ENCODE measurements around the gene PDXK.
"Not testable (repeated sequence)": the region's sequence is repeated elsewhere in the genome, so short reads cannot be mapped to it uniquely, and the experiment has no call there.

PDXK gene

DNA sequence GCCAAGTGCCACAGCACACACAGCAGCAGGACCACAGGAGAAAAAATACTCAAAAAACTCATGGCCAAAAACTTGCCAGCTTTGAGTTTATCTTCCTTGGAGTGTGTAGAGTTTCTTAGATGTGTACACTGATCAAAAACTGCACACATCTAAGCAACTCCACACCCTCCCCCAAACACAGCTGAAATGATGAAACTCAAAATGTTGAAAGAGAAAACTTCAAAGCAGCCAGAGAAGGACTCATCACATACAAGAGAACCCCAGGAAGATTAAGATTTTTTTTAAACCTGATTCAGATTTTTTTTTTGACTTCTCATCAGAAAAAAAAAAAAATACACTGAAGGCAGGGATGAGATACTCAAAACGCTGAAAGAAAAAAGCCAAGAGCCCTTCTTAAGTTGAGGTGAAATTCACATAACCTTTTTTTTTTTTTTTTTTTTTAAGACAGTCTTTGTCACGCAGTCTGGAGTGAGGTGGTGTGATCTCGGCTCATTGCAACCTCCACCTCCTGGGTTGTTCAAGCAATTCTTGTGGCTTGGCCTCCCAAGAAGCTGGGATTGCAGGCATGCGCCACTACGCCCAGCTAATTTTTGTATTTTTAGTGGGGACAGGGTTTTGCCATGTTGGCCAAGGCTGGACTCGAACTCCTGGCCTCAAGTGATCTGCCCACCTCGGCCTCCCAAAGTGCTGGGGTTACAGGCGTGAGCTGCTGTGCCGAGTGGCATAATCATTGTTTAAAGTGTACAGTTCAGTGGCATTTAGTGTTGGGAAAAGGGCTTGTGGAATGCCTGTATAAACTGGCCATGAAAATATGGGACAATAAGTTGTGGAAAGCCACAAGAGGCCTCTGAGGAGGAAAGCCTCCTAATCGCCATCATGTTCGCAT is 20.9 kb upstream of the PDXK start:
- no peak for DNase-seq (ENCODE audit: low read depth in 3 of 3, low spot score in 1 of 3)

DNA sequence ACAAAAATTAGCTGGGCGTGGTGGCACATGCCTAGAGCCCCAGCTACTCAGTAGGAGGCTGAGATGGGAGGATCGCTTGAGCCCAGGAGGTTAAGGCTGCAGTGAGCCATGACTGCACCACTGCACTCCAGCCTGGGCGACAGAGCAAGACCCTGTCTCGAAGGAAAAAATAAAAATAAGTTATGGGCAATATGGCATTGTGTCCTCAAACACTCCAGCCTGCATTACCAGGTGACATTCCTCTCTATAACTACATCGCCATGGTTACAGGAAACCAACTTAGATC is 19.5 kb upstream of the PDXK start:
- DNase-seq (ENCODE audit: low read depth in 3 of 3, low spot score in 1 of 3) = not testable (repeated sequence)

DNA sequence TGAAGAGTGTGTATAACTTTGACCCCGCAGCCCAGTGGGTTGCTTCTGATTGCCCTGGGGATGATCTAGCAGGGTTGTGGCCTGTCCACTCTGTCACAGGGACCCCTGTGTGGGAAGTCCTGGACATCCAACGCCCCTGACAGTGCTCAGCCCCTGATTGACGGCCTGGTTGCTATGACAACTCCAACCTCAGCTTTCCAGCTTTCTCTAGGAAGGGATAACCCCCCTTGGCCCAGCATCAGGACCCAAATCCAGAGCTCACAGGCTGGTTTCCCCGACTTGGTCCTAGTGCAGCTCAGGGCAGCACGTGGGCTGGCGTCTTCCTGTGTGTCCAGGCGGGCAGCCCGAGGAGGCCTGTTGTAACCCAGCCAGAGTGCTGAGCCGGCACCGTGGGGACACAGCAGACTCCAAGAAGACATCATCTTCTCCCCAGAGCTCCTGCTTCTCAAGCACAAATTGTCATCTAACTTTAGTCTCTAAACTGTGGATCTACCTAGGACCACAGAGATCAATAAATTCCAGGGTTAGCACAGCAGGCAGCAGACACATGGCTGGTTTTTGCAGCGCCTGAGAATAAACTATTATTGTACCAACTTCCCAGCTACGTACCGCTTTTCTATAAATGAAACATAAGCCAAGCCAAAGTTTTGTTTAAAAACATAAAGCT is 18.9 kb upstream of the PDXK start:
- no peak for DNase-seq (ENCODE audit: low read depth in 3 of 3, low spot score in 1 of 3)

DNA sequence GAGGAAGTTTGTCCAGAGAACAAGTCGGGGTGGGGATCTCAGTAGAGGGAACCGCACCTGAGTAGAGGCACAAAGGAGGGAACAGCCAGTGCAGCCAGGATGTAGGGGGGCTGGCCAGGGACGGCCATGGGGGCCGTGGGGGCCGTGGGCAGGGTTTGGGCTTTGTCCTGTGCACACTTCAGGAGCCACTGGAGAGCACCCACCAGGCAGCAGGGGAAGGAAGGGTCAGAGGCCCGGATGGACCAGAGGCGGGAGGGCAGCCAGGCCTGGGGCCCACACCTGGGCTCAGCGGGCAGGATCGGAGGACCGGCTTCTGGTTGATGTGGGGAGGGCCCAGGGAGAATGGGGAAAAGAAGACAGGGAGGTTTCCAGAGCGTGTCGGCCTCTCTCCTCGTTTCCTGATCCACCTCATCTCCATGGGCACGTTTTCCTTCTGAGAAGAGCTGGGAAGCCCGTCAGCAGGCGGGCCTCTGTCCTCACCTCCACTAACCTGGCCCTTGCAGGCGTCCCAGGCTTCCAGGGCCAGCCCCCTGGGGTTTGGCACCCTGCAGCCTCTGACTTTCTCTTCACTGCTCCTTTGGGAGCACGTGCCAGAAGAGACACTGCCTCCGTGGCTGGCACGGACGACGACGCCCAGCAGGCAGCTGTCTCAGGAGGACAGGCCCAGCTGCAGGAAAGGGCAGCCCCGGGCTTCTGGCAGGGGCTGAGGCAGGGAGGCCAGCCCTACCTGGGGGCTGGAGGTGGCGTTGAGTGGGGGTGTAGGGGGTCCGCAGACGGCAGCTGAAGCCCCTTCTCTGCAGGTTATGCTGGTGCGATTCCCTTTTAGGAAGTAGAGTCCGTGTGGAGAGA is 16.8 kb upstream of the PDXK start:
- no peak for DNase-seq (ENCODE audit: low read depth in 3 of 3, low spot score in 1 of 3)

DNA sequence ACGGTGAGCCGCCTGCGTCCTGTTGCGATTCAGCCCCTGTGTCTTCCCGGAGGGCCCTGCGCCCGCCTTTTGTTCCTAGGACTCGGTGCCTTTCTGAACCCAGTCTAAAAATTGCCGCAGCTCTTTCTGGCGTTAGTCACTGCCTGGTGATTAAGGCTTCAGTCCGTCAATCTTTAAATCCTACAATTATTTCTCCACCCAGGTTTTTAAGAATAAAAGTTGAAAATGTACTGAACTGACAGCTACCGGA is 16.2 kb upstream of the PDXK start:
- DNase-seq (ENCODE audit: low read depth in 3 of 3, low spot score in 1 of 3) = no peak

DNA sequence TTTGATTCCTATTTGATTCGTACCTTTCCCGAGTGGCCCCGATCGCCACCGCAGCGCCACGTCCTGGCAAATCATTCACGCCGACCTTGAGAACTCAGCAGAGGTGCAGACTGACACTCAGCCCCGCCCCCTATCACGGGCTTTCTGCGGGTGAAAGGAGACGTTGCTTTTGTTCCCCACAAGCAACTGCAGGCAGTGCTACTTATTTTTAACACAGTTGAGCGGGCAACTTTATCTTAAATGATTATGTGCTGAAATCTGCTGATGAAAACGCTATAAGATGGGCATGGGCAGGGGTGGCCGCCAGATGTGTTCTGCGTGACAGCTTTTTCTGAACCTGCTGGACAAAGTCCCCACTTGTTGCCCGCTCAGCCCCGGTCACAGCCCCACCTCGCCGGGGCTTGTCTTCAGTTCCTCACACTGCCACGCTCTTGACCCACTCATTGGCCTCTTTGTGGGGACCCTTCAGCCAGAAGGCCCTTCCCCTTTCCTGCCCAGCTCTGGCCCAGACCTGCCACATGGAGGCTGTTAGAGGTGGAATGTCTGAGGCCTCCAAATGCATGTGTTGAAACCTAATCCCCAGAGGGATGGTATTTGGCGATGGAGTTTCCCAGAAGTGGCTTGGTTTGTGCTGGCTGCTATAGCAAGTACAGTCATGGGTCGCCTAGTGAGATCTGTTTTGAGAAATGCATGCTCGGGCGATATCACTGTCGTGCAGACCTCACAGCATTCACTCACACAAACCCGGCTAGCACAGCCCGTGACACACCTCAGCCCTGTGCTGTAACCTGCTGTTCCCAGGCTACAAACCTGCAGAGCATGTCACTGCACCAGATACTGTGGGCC is 15.7 kb upstream of the PDXK start:
- no peak for DNase-seq (ENCODE audit: low read depth in 3 of 3, low spot score in 1 of 3)

DNA sequence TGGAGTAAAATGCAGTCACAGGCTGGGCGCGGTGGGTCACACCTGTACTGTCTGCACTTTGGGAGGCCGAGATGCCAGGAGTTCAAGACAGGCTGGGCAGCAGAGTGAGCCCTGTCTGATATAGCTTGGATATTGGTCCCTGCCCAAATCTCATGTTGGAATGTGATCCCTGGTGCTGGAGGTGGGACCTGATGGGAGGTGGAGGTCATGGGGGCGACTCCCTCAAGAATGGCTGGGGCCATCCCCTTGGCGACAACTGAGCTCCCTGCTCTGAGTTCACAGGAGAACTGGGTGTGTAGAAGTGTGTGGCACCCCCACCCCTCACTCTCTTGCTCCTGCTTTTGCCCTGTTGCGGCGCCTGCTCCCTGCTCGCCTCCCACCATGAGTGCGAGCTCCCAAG is 11.5 kb upstream of the PDXK start:
- DNase-seq (ENCODE audit: low read depth in 3 of 3, low spot score in 1 of 3) = no peak

DNA sequence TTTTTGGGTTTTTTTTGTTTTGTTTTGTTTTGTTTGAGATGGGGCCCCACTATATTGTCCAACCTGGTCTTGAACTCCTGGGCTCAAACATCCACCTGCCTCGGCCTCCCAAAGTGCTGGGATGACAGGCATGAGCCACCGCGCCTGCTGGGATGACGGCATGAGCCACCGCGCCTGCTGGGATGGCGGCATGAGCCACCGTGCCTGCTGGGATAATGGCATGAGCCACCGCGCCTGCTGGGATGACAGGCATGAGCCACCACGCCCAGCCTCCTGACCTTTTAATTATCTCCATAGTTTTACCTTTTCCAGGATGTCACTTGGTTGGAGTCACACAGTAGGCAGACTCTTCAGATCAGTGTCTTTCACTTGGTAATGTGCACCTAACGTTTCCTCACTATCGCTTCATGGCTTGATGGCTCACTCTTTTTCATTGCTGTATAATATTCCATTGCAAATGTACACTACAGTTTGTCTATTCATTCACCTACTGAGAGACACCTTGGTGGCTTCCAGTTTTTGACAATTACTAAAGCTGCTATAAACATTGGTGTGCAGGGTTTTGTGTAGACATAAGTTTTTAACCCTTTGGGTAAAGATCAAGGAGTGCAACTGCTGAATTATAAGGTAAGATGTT is 10.1 kb upstream of the PDXK start:
- no peak for DNase-seq (ENCODE audit: low read depth in 3 of 3, low spot score in 1 of 3)

DNA sequence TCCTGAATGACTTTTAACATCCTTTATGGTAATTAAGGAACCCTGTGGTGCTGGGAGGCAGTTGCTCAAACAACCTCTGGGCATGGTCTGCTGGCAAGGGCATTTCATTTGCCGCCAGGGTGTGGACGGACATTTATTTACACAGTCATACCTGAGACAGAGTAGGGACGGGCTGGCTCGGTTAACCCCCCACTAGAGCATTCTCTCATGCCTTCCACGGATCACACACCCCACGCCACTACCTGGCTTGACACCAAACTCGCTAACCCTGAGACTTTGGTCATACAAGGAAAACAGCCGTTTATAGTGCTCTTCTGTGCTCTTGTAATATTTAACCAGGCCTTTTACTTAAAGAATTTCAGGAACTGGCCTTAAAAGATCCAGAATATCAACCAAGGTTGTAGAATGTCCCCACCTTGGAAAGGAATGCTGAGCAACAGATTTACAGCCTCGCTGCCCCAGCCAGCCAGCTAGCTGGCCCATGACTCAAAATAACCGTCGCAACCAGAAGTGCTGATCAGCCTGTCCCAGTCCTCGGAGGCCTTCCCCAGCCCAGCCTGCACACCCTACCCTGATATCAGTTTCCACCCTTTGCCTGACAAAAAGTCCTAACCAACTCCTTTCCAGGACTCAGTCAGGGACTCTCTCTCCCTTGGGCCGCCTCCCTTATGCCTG is 6.5 kb upstream of the PDXK start:
- no peak for DNase-seq (ENCODE audit: low read depth in 3 of 3, low spot score in 1 of 3)

DNA sequence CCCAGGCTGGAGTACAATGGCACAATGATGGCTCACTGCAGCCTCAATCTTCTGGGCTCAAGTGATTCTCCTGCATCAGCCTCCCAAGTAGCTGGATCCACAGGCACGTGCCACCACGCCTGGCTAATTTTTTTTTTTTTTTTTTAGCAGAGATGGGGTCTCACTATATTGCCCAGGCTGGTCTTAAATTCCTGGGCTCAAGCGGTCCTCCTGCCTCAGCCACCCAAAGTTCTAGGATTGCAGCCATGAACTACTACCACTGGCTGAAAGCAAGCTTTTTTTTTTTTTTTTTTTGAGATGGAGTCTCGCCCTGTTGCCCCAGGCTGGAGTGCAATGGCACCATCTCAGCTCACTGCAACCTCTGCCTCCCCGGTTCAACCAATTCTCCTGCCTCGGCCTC is 5.8 kb upstream of the PDXK start:
- DNase-seq (ENCODE audit: low read depth in 3 of 3, low spot score in 1 of 3) = not testable (repeated sequence)

DNA sequence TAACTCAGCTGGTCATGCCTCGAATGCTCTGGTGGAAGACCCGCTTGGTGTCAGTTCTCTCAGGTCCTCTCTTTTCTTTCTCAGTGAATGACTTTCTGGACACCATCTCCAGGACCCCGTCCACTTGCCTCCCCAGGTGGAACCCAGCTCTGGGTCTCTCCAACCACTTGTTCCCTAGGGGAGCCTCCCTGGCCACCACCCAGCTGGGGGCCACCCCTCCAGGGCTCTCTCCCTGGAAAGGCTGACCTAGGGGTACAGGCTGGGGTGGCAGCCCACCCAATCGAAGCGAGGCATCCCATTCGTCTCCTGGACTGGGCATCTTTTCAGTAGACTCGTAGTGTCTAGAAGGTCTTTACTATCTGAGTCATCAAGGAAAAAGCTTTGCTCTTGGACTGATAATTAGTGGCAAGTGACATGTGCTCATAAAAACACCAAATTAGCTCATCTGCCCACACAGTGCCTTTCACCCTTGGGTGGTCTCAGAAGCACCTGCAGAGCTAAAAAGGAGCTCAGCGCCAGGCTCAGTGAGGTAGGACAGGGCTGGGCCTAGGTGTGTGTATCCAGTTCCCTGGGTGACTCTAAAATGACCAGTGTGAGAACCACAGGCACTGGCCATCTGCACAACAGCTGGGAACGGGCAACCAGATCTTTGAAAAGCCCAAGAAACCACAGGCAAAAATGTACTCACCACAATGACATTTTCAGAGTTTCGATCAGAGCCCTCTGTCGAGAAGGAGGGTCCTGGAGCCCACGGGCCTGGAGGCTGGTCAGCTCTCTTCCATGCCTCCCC is 2.4 kb upstream of the PDXK start:
- DNase-seq (ENCODE audit: low read depth in 3 of 3, low spot score in 1 of 3) = no peak

DNA sequence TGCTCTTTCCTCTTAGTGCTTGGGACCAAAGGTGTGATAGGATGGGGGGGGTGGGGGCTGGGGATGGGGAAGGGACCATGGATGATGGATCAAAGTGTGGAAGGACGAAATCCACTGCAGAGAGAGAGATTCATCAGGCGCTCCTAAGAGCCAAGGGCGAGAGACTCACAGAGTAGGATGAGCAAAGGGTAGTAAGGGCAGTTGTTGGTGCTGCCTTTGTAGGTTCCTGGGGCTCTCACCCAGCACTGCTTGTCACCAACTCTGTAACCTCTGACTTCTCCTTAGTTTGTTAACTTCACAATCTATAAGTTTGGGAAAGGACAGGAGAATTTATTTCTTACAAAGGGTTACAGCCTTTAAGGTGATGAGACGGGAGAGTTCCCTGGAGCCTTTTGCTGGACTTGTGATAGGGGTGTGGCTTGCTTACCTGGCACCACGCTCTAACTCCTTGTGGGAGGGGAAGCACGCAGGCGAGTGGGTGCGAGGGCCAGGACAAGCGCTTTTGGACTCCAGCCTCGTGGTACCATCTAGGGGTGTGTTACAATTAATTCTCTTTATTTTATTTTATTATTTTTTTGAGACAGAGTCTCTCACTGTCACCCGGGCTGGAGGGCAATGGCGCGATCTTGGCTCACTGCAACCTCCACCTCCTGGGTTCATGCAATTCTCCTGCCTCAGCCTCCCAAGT is 1.6 kb upstream of the PDXK start:
- no peak for DNase-seq (ENCODE audit: low read depth in 3 of 3, low spot score in 1 of 3)

DNA sequence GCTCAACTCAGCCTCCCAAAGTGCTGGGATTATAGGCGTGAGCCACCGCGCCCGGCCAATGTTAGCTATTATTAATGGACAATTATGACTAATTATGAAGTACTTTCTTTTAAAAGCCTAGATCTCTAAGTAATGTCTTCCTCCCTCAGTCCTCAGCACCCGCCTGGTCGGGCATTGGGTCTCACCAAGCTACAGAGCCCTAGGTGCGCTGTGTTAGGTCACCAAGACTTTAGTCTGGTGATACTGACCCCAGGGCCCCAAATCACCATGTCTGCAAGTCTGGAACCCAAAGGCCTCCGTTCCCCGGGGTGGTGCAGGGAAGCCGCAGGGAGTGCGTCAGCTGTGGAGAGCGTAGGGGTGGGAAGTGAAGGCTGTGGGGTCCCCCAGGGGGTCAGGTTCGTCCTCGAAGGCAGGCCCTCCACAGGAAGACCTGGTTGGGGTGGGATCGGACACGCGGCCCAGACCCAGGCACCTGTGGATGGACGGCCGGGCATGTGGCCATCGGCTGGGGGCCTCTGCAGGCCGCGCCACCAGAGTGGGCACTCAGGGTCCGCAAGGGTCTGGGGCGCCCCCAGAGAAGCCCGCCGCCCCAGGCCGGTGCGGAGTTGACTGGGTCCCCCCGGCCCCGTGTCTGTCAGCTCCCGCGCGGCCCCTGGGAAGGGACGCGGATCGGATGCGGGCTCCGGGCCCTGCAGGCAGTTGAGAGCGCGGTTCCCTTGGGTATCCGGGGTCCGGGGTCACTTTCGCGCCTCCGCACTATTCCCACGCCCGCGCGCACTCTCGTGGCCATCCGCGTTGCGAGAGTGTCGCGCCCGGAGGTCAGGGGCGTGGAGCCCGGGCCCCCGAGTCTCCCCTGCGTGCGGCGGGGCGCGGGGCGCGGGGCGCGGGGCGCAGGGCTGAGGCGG is 710 bp upstream of the PDXK start:
- no peak for DNase-seq (ENCODE audit: low read depth in 3 of 3, low spot score in 1 of 3)

DNA sequence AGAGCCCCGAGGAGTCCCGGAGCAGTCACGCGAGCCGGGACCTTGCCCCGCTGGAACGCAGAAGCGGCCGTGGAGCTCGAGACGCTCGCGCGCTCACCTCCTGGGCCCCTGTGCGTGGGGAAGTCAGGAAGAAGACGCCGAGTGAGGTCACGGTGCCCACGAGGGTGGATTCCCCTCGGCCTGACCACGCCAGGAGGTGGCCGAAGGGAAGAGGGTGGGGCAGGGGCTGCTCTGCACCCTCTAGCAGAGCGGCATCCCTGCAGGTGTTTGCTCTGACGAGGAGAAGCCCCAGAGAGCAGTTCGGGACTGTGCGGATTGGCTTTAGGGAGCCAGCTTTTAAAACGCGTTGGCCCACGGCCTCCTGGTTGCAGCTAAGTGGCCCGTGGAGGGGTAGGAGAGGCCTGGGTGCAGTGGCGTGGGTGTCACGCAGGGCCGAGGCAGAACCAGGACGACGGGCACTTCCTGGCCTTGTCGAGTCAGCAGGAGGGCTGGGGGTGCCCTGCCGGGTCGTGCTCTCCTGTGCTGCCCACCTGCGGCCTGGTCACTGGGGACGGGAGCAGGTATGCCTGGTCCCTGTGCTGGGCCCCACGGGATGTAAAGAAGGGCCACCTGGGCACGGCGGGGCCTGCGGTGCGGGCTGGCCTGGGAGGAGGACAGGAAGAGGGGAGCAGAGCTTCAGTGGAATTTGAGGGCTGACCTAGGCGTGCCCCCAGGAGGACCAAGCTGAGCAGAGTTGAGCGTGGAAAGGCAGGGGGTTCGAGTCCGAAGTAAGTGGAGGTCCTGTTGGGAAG is 1.0 kb downstream of the PDXK start:
- no peak for DNase-seq (ENCODE audit: low read depth in 3 of 3, low spot score in 1 of 3)

DNA sequence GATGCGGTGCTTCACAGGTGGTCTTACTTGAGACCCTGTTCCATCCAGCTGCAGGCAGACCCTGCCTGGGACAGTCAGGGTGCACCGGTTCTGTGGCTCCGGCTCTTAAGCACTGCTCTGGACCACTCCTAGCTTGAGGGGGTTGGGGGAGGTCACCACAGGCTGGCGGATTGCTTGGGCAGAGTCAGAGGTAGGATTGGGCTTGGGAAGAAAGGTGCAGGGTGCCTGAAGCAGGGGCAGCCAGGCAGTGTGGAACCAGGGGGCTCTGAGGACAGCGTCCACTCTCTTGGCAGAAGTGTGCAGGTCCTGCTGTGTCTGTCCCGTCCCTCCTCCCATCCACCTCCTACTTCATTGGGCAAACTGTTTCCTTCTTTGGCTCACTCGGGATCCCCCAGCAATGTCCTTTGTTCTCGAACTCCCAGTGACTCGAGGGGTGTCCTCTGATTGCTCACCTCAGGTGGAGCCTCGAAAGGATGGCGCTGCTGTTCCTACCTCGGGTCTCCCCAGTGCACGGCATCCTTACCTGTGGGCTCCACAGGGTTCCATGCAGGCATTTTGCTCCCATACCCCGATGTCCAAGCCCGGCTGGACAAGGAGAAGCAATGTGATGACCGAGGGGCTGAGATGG is 1.7 kb downstream of the PDXK start:
- DNase-seq (ENCODE audit: low read depth in 3 of 3, low spot score in 1 of 3) = no peak

DNA sequence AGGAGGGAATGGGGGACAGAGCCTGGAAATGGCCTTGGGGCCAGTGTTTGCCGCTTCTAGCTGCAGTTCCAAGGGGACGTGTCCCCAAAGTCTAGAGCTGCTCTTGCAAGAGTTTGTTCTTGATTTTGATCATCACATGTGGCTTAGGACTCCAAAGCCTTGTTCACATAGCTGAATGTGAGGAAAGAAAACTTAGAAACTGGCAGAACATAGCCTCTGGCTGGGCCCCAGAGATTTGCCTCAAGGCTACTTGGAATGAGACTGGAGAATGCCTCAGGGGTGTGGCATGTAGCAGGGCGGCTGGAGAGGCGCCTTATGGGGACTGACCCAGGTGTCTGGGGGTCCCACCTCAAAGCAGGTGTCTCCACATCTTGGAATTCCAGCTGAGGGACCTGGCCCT is 2.3 kb downstream of the PDXK start:
- no peak for DNase-seq (ENCODE audit: low read depth in 3 of 3, low spot score in 1 of 3)

DNA sequence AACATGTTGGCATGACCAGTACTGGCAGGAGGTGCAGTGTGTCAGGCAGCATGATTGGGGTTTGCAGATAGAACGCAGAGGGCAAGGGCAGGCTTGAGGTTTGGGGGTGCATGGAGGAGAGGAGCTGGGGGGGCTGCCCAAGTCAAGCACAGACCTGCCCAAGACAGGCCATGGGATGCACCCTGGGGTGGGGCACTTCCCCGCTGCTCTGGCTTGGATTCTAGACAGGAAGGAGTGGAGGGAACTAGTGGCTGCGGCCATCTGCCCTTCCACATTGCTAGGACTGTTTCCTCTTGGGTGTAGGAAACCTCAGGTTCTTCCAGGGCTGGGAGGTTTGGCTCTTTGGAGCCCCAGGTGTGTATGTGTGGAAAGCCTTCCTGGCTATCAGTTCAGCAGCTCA is 3.0 kb downstream of the PDXK start:
- no peak for DNase-seq (ENCODE audit: low read depth in 3 of 3, low spot score in 1 of 3)
